NCI-H446 (cell line): ENCODE results near the gene ACOX3.

Source experiments
- DNase-seq, 2 experiments: peaks; one replicate each; lab custom pipeline; 2025; lab: John Stamatoyannopoulos, UW

Gene ACOX3

GRCh38 chr4:8404791-8405515 lies 35.6 kb downstream of the ACOX3 start:
- no peak for DNase-seq

GRCh38 chr4:8403976-8404375 lies 36.5 kb downstream of the ACOX3 start:
- DNase-seq: no peak

GRCh38 chr4:8403173-8403753 lies 37.3 kb downstream of the ACOX3 start:
- DNase-seq: peak; percentile 20 to 68

- no peak for DNase-seq
Observed at GRCh38 chr4:8402640-8403039, 37.9 kb downstream of the ACOX3 start.

GRCh38 chr4:8402181-8402597 lies 38.3 kb downstream of the ACOX3 start:
- no peak for DNase-seq

GRCh38 chr4:8401665-8402064 lies 38.9 kb downstream of the ACOX3 start:
- no peak for DNase-seq

GRCh38 chr4:8400632-8401325 lies 39.7 kb downstream of the ACOX3 start:
- DNase-seq: no peak

- no peak for DNase-seq
Observed at GRCh38 chr4:8399298-8399697, 41.2 kb downstream of the ACOX3 start.

- no peak for DNase-seq
Observed at GRCh38 chr4:8398347-8398746, 42.2 kb downstream of the ACOX3 start.

- DNase-seq: no peak
Observed at GRCh38 chr4:8396762-8397406, 43.6 kb downstream of the ACOX3 start.

GRCh38 chr4:8395504-8396296 lies 44.8 kb downstream of the ACOX3 start:
- no peak for DNase-seq

GRCh38 chr4:8394806-8395205 lies 45.7 kb downstream of the ACOX3 start:
- DNase-seq: no peak

GRCh38 chr4:8394061-8394519 lies 46.4 kb downstream of the ACOX3 start:
- DNase-seq: no peak

GRCh38 chr4:8393593-8394038 lies 46.9 kb downstream of the ACOX3 start:
- no peak for DNase-seq

GRCh38 chr4:8392591-8393190 lies 47.8 kb downstream of the ACOX3 start:
- DNase-seq: no peak

- DNase-seq: no peak
Observed at GRCh38 chr4:8391972-8392371, 48.6 kb downstream of the ACOX3 start.

GRCh38 chr4:8391071-8391470 lies 49.5 kb downstream of the ACOX3 start:
- no peak for DNase-seq

- no peak for DNase-seq
Observed at GRCh38 chr4:8390577-8390976, 49.9 kb downstream of the ACOX3 start.

GRCh38 chr4:8388528-8388870 lies 52.0 kb downstream of the ACOX3 start:
- no peak for DNase-seq

- DNase-seq: no peak
Observed at GRCh38 chr4:8387615-8388527, 52.7 kb downstream of the ACOX3 start.
